LHCN-M2 (cell line): ENCODE measurements around the gene TSGA10. TPM values are rescaled to one million over a fixed set of nuclear protein-coding genes. Genes with fewer than 3 reads are reported as not detected.
"Not testable (repeated sequence)": the region's sequence is repeated elsewhere in the genome, so short reads cannot be mapped to it uniquely, and the experiment has no call there.

Experiments
- DNase-seq: peaks from one replicate; pipeline ENCODE4 v3.0.0-alpha.2; 2012; ENCODE audit warnings: low read depth
- total RNA-seq: library from RNA; depleted of rRNA; stranded (reverse); fragments of >200 nt; gene quantifications from 2 replicates; pipeline ENCODE4 v1.2.3, GENCODE V29; 2014

Gene TSGA10
- total RNA-seq, 1 experiment from 2014 or later = 2.5 TPM

GRCh38 chr2:99079226-99079625 is 75.5 kb downstream of the TSGA10 start:
- DNase-seq = no peak

- DNase-seq = no peak
Measured at GRCh38 chr2:99072551-99072950, 82.2 kb downstream of the TSGA10 start.

GRCh38 chr2:99067871-99068625 is 86.7 kb downstream of the TSGA10 start:
- DNase-seq = no peak

DNA sequence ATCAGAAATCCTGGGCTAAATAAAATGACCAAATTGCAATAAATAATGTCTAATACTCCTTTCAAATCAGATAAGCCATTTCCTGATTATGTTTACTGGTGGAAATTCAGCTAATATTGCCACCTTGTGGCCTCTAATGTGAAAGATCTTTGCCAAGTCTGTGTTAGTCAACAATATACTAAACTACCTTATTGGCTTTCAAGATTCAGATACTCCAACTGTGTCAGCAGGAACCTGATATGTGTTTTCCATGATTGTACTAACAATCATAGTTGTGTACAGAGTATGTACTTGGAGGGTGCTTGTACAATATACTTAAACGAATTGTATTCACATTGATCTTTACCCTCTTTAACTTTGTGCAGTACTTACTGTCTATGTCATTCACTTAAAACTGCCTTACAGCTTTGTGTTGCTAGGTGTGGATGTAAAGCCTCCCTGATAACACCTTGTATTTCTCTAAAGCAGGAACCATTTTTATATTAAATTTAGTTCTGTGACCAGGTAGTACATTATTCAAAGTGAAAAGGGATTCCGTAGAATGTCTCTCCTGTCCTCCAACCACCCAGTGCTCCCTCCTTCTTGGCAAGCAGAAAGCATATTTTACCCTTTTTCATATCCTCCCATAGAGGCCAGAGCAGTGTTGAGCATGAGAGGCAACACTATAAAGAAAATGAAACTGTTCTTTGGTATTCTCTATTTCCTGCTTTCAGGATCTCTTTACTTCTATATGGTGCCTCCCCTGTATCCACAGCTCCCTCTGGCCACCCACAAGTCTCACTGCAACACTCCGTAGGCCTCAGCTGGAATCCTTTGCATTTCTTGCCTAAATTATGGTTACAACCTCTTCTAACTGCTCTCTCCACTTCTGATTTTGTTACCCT is 88.4 kb downstream of the TSGA10 start:
- DNase-seq = peak; percentile 50

GRCh38 chr2:99049187-99049586 is 105.6 kb downstream of the TSGA10 start:
- DNase-seq = not testable (repeated sequence)

- DNase-seq = peak; percentile 23
Measured at GRCh38 chr2:99040736-99041300, 113.9 kb downstream of the TSGA10 start.

GRCh38 chr2:99035920-99036319 is 118.8 kb downstream of the TSGA10 start:
- DNase-seq = peak; percentile 23

GRCh38 chr2:99032786-99033185 is 122.0 kb downstream of the TSGA10 start:
- peak; percentile 41 for DNase-seq

DNA sequence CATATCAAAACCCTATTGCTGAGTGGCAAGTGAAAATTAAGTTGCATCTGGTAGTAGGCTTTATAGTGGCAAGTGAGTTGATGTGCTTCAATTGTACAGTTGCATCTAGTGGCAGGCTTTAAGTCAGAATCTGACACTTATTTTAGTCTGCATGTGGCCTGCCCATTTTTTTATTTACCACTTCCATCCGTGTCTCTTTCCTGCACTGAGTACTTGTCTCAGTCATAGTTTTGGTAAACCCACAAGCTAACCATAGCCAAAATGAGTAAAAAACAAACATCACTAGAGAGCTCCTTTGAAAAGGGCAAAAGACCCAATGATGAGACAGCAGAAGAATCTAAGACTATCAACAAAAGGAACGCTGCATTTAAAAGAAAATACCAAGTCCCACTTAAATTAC is 122.7 kb downstream of the TSGA10 start:
- DNase-seq = no peak

GRCh38 chr2:99031481-99031880 is 123.3 kb downstream of the TSGA10 start:
- no peak for DNase-seq

- no peak for DNase-seq
Measured at GRCh38 chr2:99028558-99028957, 126.2 kb downstream of the TSGA10 start.

DNA sequence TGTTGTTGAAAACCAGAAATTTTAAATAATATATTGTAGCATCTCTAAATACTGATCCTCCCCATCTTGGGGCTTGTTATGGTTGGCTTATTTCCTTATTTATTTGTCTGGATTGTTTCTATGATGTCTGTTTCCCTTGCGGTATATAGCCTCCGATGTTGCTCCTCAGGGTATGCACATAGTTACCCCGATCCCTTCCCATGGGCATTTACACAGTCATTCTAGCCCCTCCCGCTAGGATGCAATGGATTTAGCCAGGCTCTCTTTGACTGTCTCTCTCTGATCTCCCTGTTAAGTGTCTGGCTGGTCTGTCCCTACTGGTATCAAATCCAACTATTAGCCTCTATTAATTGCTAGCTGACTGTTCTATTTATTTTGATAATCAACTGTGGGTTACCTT is 126.9 kb downstream of the TSGA10 start:
- DNase-seq = no peak

DNA sequence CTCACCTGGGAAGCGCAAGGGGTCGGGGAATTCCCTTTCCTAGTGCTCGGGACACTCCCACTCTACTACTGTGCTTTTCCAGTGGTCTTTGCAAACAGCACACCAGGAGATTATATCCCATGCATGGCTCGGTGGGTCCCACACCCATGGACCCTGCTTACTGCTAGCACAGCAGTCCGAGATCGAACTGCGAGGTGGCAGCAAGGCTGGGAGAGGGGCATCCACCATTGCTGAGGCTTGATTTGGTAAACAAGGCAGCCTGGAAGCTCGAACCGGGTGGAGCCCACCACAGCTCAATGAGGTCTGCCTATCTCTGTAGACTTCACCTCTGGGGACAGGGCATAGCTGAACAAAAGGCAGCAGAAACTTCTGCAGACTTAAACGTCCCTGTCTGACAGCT is 154.0 kb downstream of the TSGA10 start:
- no peak for DNase-seq

- DNase-seq = not testable (repeated sequence)
Measured at GRCh38 chr2:98988695-98989094, 166.0 kb downstream of the TSGA10 start.

GRCh38 chr2:98985905-98986666 is 168.7 kb downstream of the TSGA10 start:
- no peak for DNase-seq

GRCh38 chr2:98975611-98976010 is 179.1 kb downstream of the TSGA10 start:
- no peak for DNase-seq

DNA sequence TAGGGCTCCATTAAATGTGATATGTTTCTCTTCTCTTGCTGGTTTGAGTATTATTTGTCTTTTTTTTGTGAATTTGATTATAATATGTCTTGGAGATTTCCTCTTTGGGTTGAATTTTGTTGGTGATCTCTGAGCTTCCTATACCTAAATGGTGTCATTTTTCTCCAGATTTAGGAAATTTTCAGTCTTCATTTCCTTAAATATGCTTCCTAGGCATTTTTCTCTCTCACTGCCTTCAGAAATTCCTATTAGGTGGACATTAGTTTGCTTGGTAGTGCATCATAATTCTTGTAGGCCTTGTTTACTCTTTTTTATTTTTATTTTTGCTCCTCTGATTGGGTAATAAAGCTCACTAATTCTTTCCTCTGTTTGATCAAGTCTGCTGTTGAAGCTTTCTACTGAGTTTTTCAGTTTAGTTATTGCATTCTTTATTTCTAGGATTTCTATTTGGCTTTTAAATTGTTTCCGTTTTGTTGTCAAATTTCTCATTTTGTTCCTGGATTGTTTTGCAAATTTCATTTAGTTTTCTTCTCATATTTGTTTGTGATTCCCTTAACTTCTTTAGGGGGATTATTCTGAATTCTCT is 182.1 kb downstream of the TSGA10 start:
- DNase-seq = no peak

DNA sequence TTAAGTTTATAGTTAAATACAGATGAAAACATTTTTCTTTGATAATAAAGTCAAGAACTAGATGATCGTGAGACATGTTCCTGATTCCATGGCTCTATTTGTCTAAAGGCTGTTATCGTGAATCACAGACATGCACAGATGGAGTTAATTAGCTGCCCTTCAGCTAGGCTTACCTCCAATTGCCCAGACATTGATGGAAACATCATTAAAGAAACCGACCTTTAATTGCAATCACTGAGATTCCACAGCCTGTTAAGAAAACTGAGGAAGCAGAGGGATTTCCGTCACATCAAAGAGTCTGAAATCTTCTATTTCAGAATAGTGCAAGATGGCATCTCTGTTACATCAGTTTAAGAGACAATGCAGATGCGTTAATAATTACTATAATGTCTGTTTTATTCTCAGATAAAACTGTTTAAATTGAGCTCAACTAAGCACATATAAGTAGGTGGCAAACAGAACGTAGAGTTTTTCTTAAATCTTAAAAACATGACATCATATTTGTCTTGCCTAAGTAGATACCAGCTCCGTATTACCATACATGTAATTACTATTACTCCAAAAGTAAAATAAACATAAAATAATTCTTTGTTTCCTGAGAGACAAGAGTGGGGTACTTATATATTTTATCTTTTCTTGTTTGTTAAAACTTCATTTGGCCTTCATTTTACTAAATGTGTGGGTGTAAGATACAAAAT is 194.8 kb downstream of the TSGA10 start:
- DNase-seq = no peak

DNA sequence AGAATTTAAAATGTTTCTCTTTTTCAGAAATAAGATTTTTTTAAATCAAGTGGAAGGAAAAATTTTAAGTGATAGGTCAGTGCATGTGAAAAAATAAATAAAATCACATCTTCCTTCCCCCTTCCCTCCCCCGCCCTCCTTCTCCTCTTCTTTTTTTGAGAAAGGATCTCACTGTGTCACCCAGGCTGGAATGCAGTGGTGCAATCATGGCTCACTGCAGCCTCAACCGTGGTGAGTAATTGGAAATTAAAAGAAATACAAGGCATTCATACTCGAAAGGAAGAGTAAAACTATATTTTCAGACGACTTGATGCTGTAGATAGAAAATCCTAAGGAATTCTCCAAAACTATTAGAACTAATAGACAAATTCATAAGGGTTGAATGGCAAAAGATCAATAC is 201.8 kb downstream of the TSGA10 start:
- DNase-seq = peak; percentile 18

- no peak for DNase-seq
Measured at GRCh38 chr2:98948956-98949739, 205.6 kb downstream of the TSGA10 start.
